Panc1 (cell line): ENCODE results near the gene EME1. TPM values are rescaled to one million over a fixed set of nuclear protein-coding genes. Genes with fewer than 3 reads are reported as not detected.

ENCODE experiments used
- ATAC-seq: fragments of 200-7000 bp; cut with Tn5 transposase; 2 replicates; pipeline ENCODE4 v1.9.1; 2020; ENCODE audit warnings: mild to moderate bottlenecking, moderate library complexity
- BruUV-seq: library from RNA; stranded (reverse); fragments of 400-500 nt; replicated peaks from 2 replicates; lab custom pipeline; 2021; lab: Mats Ljungman, UMichigan
- CTCF ChIA-PET: fragments of 300-600 bp; sonication (Branson Sonifier 250); formaldehyde crosslinking; loops from one replicate; lab custom pipeline; 2022; ENCODE audit warnings: antibody characterized with exemption; lab: Charles Lee
- POLR2A ChIA-PET: fragments of 300-600 bp; sonication (Branson Sonifier 250); formaldehyde crosslinking; loops from one replicate; lab custom pipeline; 2022; ENCODE audit warnings: antibody characterized with exemption; lab: Charles Lee
- DNase-seq: peaks from one replicate; pipeline ENCODE4 v3.0.0-alpha.2; 2010; ENCODE audit warnings: low read depth, low spot score
- H3K27ac ChIP-seq: 2 replicates; pipeline ENCODE4 v1.5.1; 2011; ENCODE audit warnings: mild to moderate bottlenecking, low read length, inconsistent platforms
- H3K27me3 ChIP-seq: fragments of 200-500 bp; sonication (Bioruptor generic); 2 replicates; pipeline ENCODE4 v1.6.0; 2014; ENCODE audit warnings: low read length, inconsistent platforms; ENCODE audit not compliant: control insufficient read depth, insufficient read depth
- H3K36me3 ChIP-seq: fragments of 200-500 bp; sonication (Bioruptor generic); 2 replicates; pipeline ENCODE4 v1.5.1; 2014; ENCODE audit warnings: inconsistent platforms, mild to moderate bottlenecking, low read length, moderate library complexity; ENCODE audit not compliant: control insufficient read depth, insufficient read depth
- H3K4me1 ChIP-seq: 2 replicates; pipeline ENCODE4 v1.5.1; 2011; ENCODE audit warnings: inconsistent platforms, mild to moderate bottlenecking, low read length, moderate library complexity; ENCODE audit not compliant: control insufficient read depth, insufficient read depth
- H3K4me3 ChIP-seq, 2 experiments: 2 replicates each; pipeline ENCODE4 v1.5.1; 2011 to 2012; ENCODE audit warnings: low read depth in 2 of 2, low read length in 2 of 2, mild to moderate bottlenecking in 2 of 2, inconsistent platforms in 1 of 2, moderate library complexity in 1 of 2
- H3K9me3 ChIP-seq: fragments of 200-500 bp; sonication (Bioruptor generic); 2 replicates; pipeline ENCODE4 v1.5.1; 2014; ENCODE audit warnings: low read depth, mild to moderate bottlenecking, inconsistent platforms, low read length, moderate library complexity; ENCODE audit not compliant: control insufficient read depth, insufficient read depth
- CTCF ChIP-seq: fragments of 450-650 bp; IDR thresholded peaks from 2 replicates; pipeline ENCODE4 v1.5.1; 2017; ENCODE audit warnings: mild to moderate bottlenecking
- POLR2AphosphoS5 ChIP-seq: IDR thresholded peaks from 2 replicates; pipeline ENCODE4 v1.6.1; 2012; ENCODE audit warnings: mild to moderate bottlenecking, low read depth, low read length, moderate library complexity
- REST ChIP-seq, 2 experiments: IDR thresholded peaks; 2 replicates each; pipeline ENCODE4 v1.6.1; 2011 to 2012; ENCODE audit warnings: low read depth in 2 of 2, control low read depth in 1 of 2, low read length in 1 of 2, mild to moderate bottlenecking in 1 of 2, moderate library complexity in 1 of 2; ENCODE audit not compliant: insufficient read depth in 1 of 2
- SIN3A ChIP-seq: IDR thresholded peaks from 2 replicates; pipeline ENCODE4 v1.6.1; 2012; ENCODE audit warnings: low read depth, mild to moderate bottlenecking, low read length, moderate library complexity, borderline replicate concordance; ENCODE audit not compliant: insufficient read depth
- TCF7L2 ChIP-seq: IDR thresholded peaks from 2 replicates; pipeline ENCODE4 v1.6.1; 2011; ENCODE audit warnings: mild to moderate bottlenecking, low read depth, low read length, inconsistent platforms
- in situ Hi-C: cut with HindIII; loops from 2 replicates; pipeline ENCODE4 v1.10.0; 2016; ENCODE audit warnings: low sequenced_read_pairs, low pct_unique_long_range_greater_than_20kb
- intact Hi-C: fragments of 100-400 bp; cut with micrococcal nuclease; formaldehyde crosslinking; loops from one replicate; pipeline ENCODE4 v1.10.0; 2022; ENCODE audit not compliant: unreplicated experiment
- total RNA-seq: library from RNA; stranded (reverse); gene quantifications from one replicate; pipeline ENCODE4 v1.2.1, GENCODE V29; 2021; ENCODE audit not compliant: unreplicated experiment

The EME1 gene
- total RNA-seq, 1 experiment from 2014 or later: 15.3 TPM

GRCh38 chr17:50375858-50376538 lies 3.0 kb downstream of the EME1 start:
- H3K4me1 ChIP-seq: peaks cover 5% of the 10 kb centered on the region
- no peaks in the 10 kb centered on the region for H3K27me3 ChIP-seq
- H3K4me3 ChIP-seq: no peak overlapping the region
- ChIA-PET CTCF (no interaction called here), POLR2A (no interaction called here)
- ATAC-seq (no peak), DNase-seq (no peak)
- no TSS peak for BruUV-seq
- intact Hi-C loops (no loop called here), in situ Hi-C loops (no loop called here)
- no peak overlapping the region for H3K27ac ChIP-seq
- no peaks in the 10 kb centered on the region for H3K9me3 ChIP-seq
- TF ChIP-seq POLR2AphosphoS5 (no peak), TCF7L2 (no peak), CTCF (no peak), REST (IDR thresholded peaks at IDR 0.05; ENCODE audit: insufficient read depth in 1 of 2, low read depth in 2 of 2, low read length in 1 of 2) (no peak), SIN3A (no peak)
- H3K36me3 ChIP-seq: no peaks in the 10 kb centered on the region; the same call in 1 of the 2 replicates

- H3K9me3 ChIP-seq: no peaks in the 10 kb centered on the region
- BruUV-seq: no TSS peak
- DNase-seq (no peak), ATAC-seq (no peak)
- no peak overlapping the region for H3K4me3 ChIP-seq
- intact Hi-C loops (no loop called here), in situ Hi-C loops (no loop called here)
- no peak overlapping the region for H3K27ac ChIP-seq
- H3K4me1 ChIP-seq: no peaks in the 10 kb centered on the region
- CTCF ChIA-PET: interaction anchor here (0.6 to 1.1 kb wide), 2 partner anchors 18 to 60 kb away, joined by 3 to 6 read pairs; partner anchors contain the start of gene LRRC59
- POLR2A ChIA-PET: no interaction called here
- peaks cover 15% of the 10 kb centered on the region for H3K36me3 ChIP-seq
- TF ChIP-seq CTCF (no peak), TCF7L2 (no peak), SIN3A (no peak), REST (IDR thresholded peaks at IDR 0.05; ENCODE audit: insufficient read depth in 1 of 2, low read depth in 2 of 2, low read length in 1 of 2) (no peak), POLR2AphosphoS5 (no peak)
- no peaks in the 10 kb centered on the region for H3K27me3 ChIP-seq
These were observed 6.5 kb downstream of the EME1 start for GRCh38 chr17:50379351-50380132.
